ENCODE data around the gene MAP1B. TPM values are rescaled to one million over a fixed set of nuclear protein-coding genes. Genes with fewer than 3 reads are reported as not detected.

Gene MAP1B
- total RNA-seq, 1 experiment from 2014 or later: 19.2 TPM

DNA sequence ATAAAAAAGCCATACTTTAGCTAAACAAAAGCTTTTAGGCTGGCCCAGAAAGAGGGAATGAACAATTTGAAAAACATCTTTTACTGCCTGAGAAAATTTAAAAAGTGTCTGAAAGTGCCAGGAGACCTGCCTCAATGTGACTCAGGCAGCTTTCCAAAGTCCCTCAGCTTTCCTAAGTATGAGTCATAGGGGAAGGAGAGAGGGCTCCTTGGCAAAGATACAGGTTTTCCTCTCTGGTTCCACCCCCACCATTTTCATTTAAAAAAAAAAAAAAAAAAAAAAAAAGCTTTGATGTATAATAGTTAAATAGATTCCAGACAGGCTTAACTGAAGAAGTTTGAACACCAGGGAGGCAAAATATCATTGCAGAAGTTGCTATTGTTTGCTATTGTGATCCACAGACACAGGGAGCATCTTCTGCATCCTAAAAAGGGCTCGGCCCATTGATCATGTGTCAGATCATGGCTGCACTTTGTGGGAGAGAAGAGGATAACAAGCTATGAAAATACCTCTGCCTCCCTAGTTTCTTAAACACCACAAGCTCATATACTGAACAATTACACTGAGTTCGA, 141.2 kb downstream of the MAP1B start:
- H3K9me3 ChIP-seq (replicated peaks): no peaks in the 10 kb centered on the region
- DNase-seq: peak; percentile 23 to 54
- no peaks in the 10 kb centered on the region for H3K36me3 ChIP-seq
- H3K27ac ChIP-seq: no peak overlapping the region
- H3K4me1 ChIP-seq: peaks cover 9% of the 10 kb centered on the region
- H3K27me3 ChIP-seq: no peaks in the 10 kb centered on the region
- H3K4me3 ChIP-seq: no peak overlapping the region

DNA sequence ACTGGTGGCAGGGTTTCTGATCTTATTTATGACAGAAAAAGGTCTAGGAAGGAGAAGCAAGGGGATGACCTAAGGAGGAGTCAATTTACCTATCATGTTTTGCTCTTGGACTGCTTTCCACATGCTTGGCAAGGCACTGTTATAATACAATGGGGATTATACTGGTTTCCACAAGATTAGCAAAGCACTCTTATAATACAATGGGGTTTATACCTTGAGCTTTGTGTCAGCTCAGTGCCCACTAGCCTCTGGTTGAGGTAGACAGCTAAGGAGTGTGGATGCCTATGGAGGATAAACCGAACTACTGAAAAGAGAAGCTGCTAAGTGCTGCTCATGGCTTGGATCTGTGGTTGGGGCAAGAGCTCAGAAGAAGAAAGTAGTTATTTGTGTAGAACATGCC, 144.1 kb downstream of the MAP1B start:
- H3K27ac ChIP-seq: no peak overlapping the region
- H3K4me3 ChIP-seq: no peak overlapping the region
- H3K36me3 ChIP-seq: peaks cover 1% of the 10 kb centered on the region; the same call in 1 of the 2 replicates
- H3K27me3 ChIP-seq: no peaks in the 10 kb centered on the region
- no peaks in the 10 kb centered on the region for H3K9me3 ChIP-seq (replicated peaks)
- peaks cover 9% of the 10 kb centered on the region for H3K4me1 ChIP-seq
- DNase-seq: no peak

DNA sequence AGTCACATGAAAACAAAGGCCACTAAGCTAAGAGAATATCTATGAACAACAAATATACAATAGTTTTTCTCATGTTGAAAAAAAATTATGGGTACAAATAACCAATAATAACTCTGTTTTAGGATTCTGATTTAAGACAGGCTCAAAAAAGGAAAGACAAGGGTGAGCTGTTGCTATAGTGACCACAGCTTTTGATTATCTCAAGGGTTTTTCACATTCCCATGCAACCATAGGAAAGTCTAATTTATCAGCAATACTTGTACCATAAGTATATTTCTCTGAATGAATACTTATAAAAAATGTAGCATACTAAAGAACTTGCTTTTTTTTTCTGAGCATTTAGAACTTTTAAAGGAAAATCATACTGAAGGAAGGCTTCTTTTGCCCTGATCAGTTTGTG, 144.7 kb downstream of the MAP1B start:
- no peaks in the 10 kb centered on the region for H3K27me3 ChIP-seq
- H3K36me3 ChIP-seq: peaks cover 5% of the 10 kb centered on the region; the same call in 1 of the 2 replicates
- no peak overlapping the region for H3K4me3 ChIP-seq
- peaks cover 9% of the 10 kb centered on the region for H3K4me1 ChIP-seq
- no peak overlapping the region for H3K27ac ChIP-seq
- H3K9me3 ChIP-seq (replicated peaks): no peaks in the 10 kb centered on the region
- no peak for DNase-seq

DNA sequence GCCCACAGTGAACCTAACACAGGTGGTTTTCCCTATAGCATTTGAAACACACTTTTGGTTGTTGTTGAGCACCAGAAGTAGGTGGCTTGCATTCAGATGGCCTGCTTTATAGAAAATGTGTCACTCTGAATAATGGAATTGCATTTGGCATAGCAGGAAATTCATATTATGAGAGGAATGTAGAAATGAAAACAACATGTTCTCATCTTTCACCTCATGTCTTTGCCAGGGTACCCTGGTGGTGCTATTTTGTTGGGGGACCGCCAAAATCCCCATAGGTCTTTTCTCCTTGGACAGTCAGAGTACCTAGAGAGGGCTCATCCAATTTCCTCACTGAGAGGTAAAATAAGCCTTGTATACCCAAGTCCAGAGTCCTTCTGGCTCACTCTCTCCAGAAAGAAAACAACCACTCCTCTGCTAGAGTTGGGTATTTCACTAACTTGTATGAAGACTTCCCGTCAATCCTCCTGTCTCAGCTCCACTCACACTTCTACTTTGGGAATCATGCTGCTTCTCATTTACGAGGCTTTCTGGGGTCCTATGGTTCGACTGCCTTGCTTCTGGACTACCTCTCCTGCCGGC, 145.4 kb downstream of the MAP1B start:
- Histone ChIP-seq H3K9me3 (replicated peaks) (no peaks in the 10 kb centered on the region), H3K27me3 (no peaks in the 10 kb centered on the region), H3K27ac (no peak overlapping the region), H3K4me1 (peaks cover 9% of the 10 kb centered on the region), H3K4me3 (no peak overlapping the region), H3K36me3 (peaks cover 5% of the 10 kb centered on the region; the same call in 1 of the 2 replicates)
- no peak for DNase-seq

DNA sequence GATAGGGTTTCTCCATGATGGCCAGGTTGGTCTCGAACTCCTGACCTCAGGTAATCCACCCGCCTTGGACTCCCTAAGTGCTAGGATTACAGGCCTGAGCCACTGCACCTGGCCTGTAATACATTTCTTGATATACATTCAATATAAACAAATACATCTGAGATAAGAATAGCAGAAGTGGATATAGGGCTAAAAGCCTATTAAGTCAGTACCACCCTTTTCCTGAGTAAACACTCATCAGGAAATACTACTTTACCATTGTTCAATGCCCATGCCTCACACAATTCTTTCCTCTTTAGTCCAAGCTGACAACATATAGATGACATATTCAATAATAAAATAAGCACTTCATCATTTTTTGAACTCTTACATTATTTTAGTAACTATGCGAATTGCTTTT, 148.0 kb downstream of the MAP1B start:
- peaks cover 4% of the 10 kb centered on the region; the same call in 1 of the 2 replicates for H3K4me1 ChIP-seq
- DNase-seq: no peak
- H3K36me3 ChIP-seq: peaks cover 7% of the 10 kb centered on the region; the same call in 1 of the 2 replicates
- no peak overlapping the region for H3K27ac ChIP-seq
- no peaks in the 10 kb centered on the region for H3K9me3 ChIP-seq (replicated peaks)
- H3K27me3 ChIP-seq: no peaks in the 10 kb centered on the region
- H3K4me3 ChIP-seq: no peak overlapping the region

DNA sequence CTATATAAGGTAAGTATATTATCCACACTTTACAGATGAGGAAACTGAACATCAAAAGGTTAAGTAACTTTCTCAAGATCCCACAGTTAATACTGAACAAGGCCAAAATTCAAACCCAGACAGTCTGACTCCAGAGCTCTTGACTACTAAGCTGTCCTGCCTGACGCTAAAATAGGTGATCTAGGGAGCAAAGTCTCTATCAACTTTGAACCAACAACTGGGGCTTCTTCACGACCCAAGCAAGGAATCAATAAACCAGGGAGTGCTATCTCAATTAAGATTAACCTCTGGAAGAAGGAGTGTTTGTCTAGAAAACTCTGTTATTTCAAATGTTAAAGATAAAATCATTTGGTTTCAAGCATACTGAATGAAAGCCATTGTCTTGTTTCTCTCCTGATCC, 148.4 kb downstream of the MAP1B start:
- H3K4me1 ChIP-seq: peaks cover 4% of the 10 kb centered on the region; the same call in 1 of the 2 replicates
- DNase-seq: no peak
- H3K9me3 ChIP-seq (replicated peaks): no peaks in the 10 kb centered on the region
- H3K27ac ChIP-seq: no peak overlapping the region
- no peak overlapping the region for H3K4me3 ChIP-seq
- H3K27me3 ChIP-seq: no peaks in the 10 kb centered on the region
- H3K36me3 ChIP-seq: peaks cover 7% of the 10 kb centered on the region; the same call in 1 of the 2 replicates

DNA sequence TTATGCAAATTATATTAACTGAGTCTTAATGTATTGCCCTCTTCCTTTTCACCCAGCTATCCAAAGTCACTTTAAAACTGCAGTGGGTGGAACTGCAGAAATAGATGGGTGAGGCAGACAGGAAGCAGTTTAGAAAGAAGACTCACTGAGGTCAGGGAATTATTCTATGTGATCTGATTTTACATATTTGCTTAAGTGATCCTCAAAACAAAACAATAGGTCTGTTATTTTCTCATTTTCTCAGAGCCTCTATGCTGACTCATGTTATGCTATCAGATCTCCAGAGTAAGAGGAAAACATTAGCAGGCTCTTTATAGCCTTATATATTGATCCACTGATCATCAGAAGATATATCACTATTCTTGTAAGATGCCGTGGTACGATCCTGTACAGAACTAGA, 149.3 kb downstream of the MAP1B start:
- H3K4me3 ChIP-seq: no peak overlapping the region
- H3K4me1 ChIP-seq: peaks cover 4% of the 10 kb centered on the region; the same call in 1 of the 2 replicates
- H3K9me3 ChIP-seq (replicated peaks): no peaks in the 10 kb centered on the region
- H3K36me3 ChIP-seq: peaks cover 7% of the 10 kb centered on the region; the same call in 1 of the 2 replicates
- no peaks in the 10 kb centered on the region for H3K27me3 ChIP-seq
- DNase-seq: no peak
- H3K27ac ChIP-seq: no peak overlapping the region

Other genes with a start within 250 kb of the MAP1B start
- gene MRPS27, start 212.8 kb downstream of the MAP1B start, total RNA-seq (2014; rRNA removed; shearing (Covaris generic)): 98.5 and 105 TPM in 2 replicates
- gene PTCD2, start 212.9 kb downstream of the MAP1B start, total RNA-seq (2014; rRNA removed; shearing (Covaris generic)): 12.7 and 13.4 TPM in 2 replicates

All from SJCRH30 (cell line).